Transverse colon (tissue), 4 donors: ENCODE data around the gene PALLD. TPM values are rescaled to one million over a fixed set of nuclear protein-coding genes. Genes with fewer than 3 reads are reported as not detected.
A peak's percentile ranks its signal among the peaks of the same experiment; 100 is the strongest.

Source experiments
- DNase-seq: peaks from one replicate; pipeline ENCODE4 v3.0.0-alpha.2; 2019
- H3K27ac ChIP-seq, 4 donors: fragments of 200-600 bp; sonication (generic); 2 replicates each; pipeline ENCODE4 v1.5.1; 2016 to 2018; ENCODE audit warnings: inconsistent platforms in 4 of 4
- H3K27me3 ChIP-seq: fragments of 200-600 bp; sonication (generic); 2 replicates; pipeline ENCODE4 v1.5.1; 2017; ENCODE audit warnings: inconsistent platforms
- H3K36me3 ChIP-seq, 4 donors: fragments of 200-600 bp; sonication (generic); 2 replicates each; pipeline ENCODE4 v1.5.1; 2017 to 2019; ENCODE audit warnings: inconsistent platforms in 4 of 4
- H3K4me1 ChIP-seq, 4 donors: fragments of 200-600 bp; sonication (generic); 2 replicates each; pipeline ENCODE4 v1.5.1; 2017 to 2020; ENCODE audit warnings: inconsistent platforms in 4 of 4
- H3K4me3 ChIP-seq, 4 donors: fragments of 200-600 bp; sonication (generic); 1 replicate in 1 of 4; 2 replicates in 3 of 4; pipeline versions ENCODE4 v1.5.1 to v1.6.1; 2017 to 2019; ENCODE audit warnings: inconsistent platforms in 4 of 4
- H3K9me3 ChIP-seq, 2 donors: fragments of 200-600 bp; sonication (generic); 2 replicates each; pipeline ENCODE4 v1.5.1; 2017 to 2019; ENCODE audit warnings: inconsistent platforms in 2 of 2
- CTCF ChIP-seq, 5 experiments: fragments of 200-600 bp in 3 of 5; fragments of 450-650 bp in 2 of 5; sonication (generic) in 3 of 5; IDR thresholded peaks; 1 replicate in 2 of 5; 2 replicates in 3 of 5; pipeline ENCODE4 v1.5.1; 2016 to 2017; ENCODE audit warnings: antibody characterized with exemption in 5 of 5, inconsistent platforms in 3 of 5, mild to moderate bottlenecking in 2 of 5, moderate library complexity in 1 of 5
- EP300 ChIP-seq: sonication (generic); formaldehyde crosslinking; IDR thresholded peaks from one replicate; pipeline ENCODE4 v1.6.1; 2017; ENCODE audit warnings: antibody characterized with exemption, low read depth
- POLR2A ChIP-seq: fragments of 450-650 bp; IDR thresholded peaks from one replicate; pipeline ENCODE4 v1.6.1; 2016; ENCODE audit warnings: antibody characterized with exemption, mild to moderate bottlenecking, moderate library complexity
- POLR2AphosphoS5 ChIP-seq, 3 donors: sonication (generic); formaldehyde crosslinking; IDR thresholded peaks; one replicate each; pipeline ENCODE4 v1.6.1; 2016; ENCODE audit warnings: antibody characterized with exemption in 3 of 3
- WGBS, 2 donors: methylation state at CpG; one replicate each; pipeline ENCODE4 v1.1.5; 2018; ENCODE audit warnings: low coverage in 1 of 2; 5-methylcytosine and 5-hydroxymethylcytosine counted together
- in situ Hi-C, 4 donors: fragments of 200-750 bp; cut with MboI; loops; one replicate each; pipeline versions ENCODE4 v1.15.0 to v1.15.1; 2017; ENCODE audit warnings: low sequenced_read_pairs in 3 of 4, low pct_ligation_motif_present in 1 of 4, low pct_unique_long_range_greater_than_20kb in 1 of 4
- intact Hi-C: fragments of 100-400 bp; cut with DNase I; formaldehyde crosslinking; loops from one replicate; pipeline ENCODE4 v1.15.1; 2023; ENCODE audit warnings: low total_unique reads
- total RNA-seq, 4 donors: library from RNA; depleted of rRNA; stranded (reverse); fragments of >200 nt; gene quantifications; one replicate each; pipeline ENCODE4 v1.1.0, GENCODE V29; 2016

PALLD gene
- total RNA-seq, 4 donors from 2014 or later: 230 to 309 (median 278) TPM

DNA sequence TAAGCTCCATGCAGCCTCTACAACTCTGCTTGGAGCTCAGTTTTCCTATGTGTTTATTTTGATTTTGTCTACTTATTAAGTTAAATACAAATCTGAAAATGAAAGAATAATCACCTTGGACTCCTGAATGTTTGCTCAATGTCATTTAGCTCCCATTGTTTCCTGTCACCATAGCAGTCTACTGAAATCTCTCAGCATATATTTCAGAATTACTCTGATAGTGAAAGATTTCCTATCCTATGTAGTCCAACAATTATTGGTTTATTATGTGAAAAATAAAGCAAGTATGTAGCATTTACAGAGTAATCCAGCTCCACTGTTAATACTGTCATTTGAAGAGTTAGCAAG is 344.8 kb downstream of the PALLD start:
- no peak overlapping the region for H3K4me3 ChIP-seq
- in situ Hi-C loops: no loop called here
- H3K27ac ChIP-seq: peak overlapping the region; percentile 90 to 93 (median 92)
- no peak for TF ChIP-seq POLR2A
- TF ChIP-seq CTCF (IDR thresholded peaks at IDR 0.05): no peak
- no peak for TF ChIP-seq EP300
- no peak for TF ChIP-seq POLR2AphosphoS5 (IDR thresholded peaks at IDR 0.05)
- H3K9me3 ChIP-seq: no peaks in the 10 kb centered on the region
- H3K36me3 ChIP-seq: no peaks in the 10 kb centered on the region
- H3K4me1 ChIP-seq: peaks cover 5 to 64% (median 34%) of the 10 kb centered on the region in 4 donors
- DNase-seq: no peak
- no peaks in the 10 kb centered on the region for H3K27me3 ChIP-seq
- intact Hi-C loops: no loop called here

GRCh38 chr4:168842186-168842585 is 345.3 kb downstream of the PALLD start:
- H3K4me1 ChIP-seq: peaks cover 5 to 69% (median 37%) of the 10 kb centered on the region in 4 donors
- no peak overlapping the region for H3K4me3 ChIP-seq
- 74 to 86% methylated on average over 1 of the region's 1 CpG for WGBS, 2 donors
- intact Hi-C loops: no loop called here
- peak overlapping the region; percentile 90 to 93 (median 92) for H3K27ac ChIP-seq
- in situ Hi-C loops: no loop called here
- H3K9me3 ChIP-seq: no peaks in the 10 kb centered on the region
- no peaks in the 10 kb centered on the region for H3K36me3 ChIP-seq
- no peaks in the 10 kb centered on the region for H3K27me3 ChIP-seq
- DNase-seq: no peak
- TF ChIP-seq CTCF (IDR thresholded peaks at IDR 0.05) (no peak), EP300 (no peak), POLR2A (no peak), POLR2AphosphoS5 (IDR thresholded peaks at IDR 0.05) (no peak)

DNA sequence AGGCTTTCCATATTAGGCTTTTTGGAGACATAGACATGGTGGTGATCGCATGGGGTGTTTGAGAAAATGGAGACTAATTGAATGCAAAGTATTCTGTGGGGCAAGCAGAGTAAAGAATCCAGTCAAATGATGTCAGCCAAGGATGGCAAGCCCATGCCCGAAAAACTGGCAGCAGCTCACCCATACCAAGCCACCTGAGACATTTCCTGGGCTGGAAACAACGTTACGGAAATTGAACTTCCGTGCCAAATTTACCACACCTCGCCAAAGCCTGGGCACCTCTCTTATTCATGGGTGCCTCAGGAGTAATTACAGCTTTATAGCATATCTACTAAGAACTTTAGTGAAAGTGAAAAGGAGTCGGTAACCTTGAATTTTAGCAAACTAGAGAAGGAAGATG is 346.8 kb downstream of the PALLD start:
- in situ Hi-C loops (no loop called here), intact Hi-C loops (no loop called here)
- H3K4me3 ChIP-seq: no peak overlapping the region
- peak overlapping the region; percentile 90 to 93 (median 92) for H3K27ac ChIP-seq
- no peak for DNase-seq
- H3K4me1 ChIP-seq: peaks cover 5 to 84% (median 46%) of the 10 kb centered on the region in 4 donors
- no peak for TF ChIP-seq POLR2AphosphoS5 (IDR thresholded peaks at IDR 0.05)
- no peak for TF ChIP-seq CTCF (IDR thresholded peaks at IDR 0.05)
- no peak for TF ChIP-seq EP300
- TF ChIP-seq POLR2A: no peak
- WGBS, 2 donors: 83 to 84% methylated on average over 7 of the region's 7 CpGs
- no peaks in the 10 kb centered on the region for H3K36me3 ChIP-seq
- H3K27me3 ChIP-seq: no peaks in the 10 kb centered on the region
- H3K9me3 ChIP-seq: no peaks in the 10 kb centered on the region

DNA sequence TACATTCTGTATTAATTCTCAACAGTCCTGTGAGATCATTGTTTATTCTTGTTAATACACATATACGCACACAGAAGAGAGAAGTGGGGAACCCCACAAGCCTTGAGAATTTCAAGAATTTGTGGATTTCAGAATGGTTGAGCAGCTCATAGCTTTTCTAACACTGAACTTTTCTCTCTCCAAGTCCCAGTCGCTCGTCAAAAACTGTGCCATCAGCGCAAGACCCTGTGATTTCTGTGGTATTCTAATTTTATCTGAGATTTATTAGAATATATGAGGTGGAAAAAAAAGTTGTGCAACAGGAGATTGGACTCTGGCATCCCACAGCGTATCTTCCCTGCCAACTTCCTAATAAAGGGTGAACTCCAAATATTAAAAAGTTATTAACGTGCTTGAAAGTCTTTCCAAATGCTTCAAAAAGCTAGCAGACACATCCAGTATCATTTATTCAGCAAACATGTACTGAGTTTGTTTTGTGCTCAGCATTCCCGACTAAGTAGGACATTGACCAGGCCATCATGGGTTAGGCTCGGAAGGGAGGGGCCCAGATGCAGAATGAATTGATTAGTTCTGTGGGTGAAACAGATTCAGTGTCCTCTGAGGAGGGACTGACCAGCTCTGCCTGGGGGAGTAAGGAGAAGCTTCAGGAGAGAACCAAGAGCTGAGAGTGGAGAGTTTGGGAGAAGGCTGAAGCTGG is 347.6 kb downstream of the PALLD start:
- Histone ChIP-seq H3K27me3 (no peaks in the 10 kb centered on the region), H3K9me3 (no peaks in the 10 kb centered on the region), H3K36me3 (no peaks in the 10 kb centered on the region), H3K4me1 (peaks cover 5 to 85% (median 52%) of the 10 kb centered on the region in 4 donors), H3K27ac (peak overlapping the region; percentile 90 to 93 (median 92)), H3K4me3 (no peak overlapping the region)
- no peak for DNase-seq
- no peak for TF ChIP-seq CTCF (IDR thresholded peaks at IDR 0.05)
- TF ChIP-seq POLR2AphosphoS5 (IDR thresholded peaks at IDR 0.05): peak in 1 of 3 donors; percentile 15
- WGBS, 2 donors: 56 to 79% methylated on average over 6 to 8 of the region's 8 CpGs
- in situ Hi-C loops (no loop called here), intact Hi-C loops (no loop called here)
